PC-9 (cell line): ENCODE data around the gene MYBPC3. TPM values are rescaled to one million over a fixed set of nuclear protein-coding genes. Genes with fewer than 3 reads are reported as not detected.

Experiments used
- BruUV-seq: library from RNA; stranded (reverse); fragments of 400-500 nt; replicated peaks from 2 replicates; lab custom pipeline; 2021; lab: Mats Ljungman, UMichigan
- CTCF ChIA-PET: fragments of 300-600 bp; sonication (Branson Sonifier 250); formaldehyde crosslinking; loops from one replicate; lab custom pipeline; 2022; ENCODE audit warnings: antibody characterized with exemption; lab: Charles Lee
- POLR2A ChIA-PET: fragments of 300-600 bp; sonication (Branson Sonifier 250); formaldehyde crosslinking; loops from one replicate; lab custom pipeline; 2022; ENCODE audit warnings: antibody characterized with exemption; ENCODE audit not compliant: unreplicated experiment; lab: Charles Lee
- DNase-seq, 2 experiments: peaks; one replicate each; pipeline versions ENCODE4 v3.0.0 to v3.0.0-alpha.2; 2015 to 2022; ENCODE audit warnings: mixed read lengths in 1 of 2
- H2AFZ ChIP-seq: fragments of 200-600 bp; sonication (generic); 2 replicates; pipeline ENCODE4 v1.8.1; 2017; ENCODE audit warnings: antibody characterized with exemption
- H3F3A ChIP-seq: fragments of 200-600 bp; sonication (generic); 2 replicates; pipeline ENCODE4 v1.8.1; 2017; ENCODE audit warnings: antibody characterized with exemption, mild to moderate bottlenecking, low read depth; ENCODE audit not compliant: insufficient read depth
- H3K27ac ChIP-seq: fragments of 200-600 bp; sonication (generic); 2 replicates; pipeline ENCODE4 v1.6.1; 2016; ENCODE audit warnings: mixed run types
- H3K27me3 ChIP-seq: fragments of 200-600 bp; sonication (generic); 2 replicates; pipeline ENCODE4 v1.6.1; 2016; ENCODE audit warnings: low read depth, mixed run types; ENCODE audit not compliant: insufficient read depth
- H3K36me3 ChIP-seq: fragments of 200-600 bp; sonication (generic); 2 replicates; pipeline ENCODE4 v1.6.1; 2016; ENCODE audit warnings: low read depth, mixed run types
- H3K4me1 ChIP-seq: fragments of 200-600 bp; sonication (generic); replicated peaks from 2 replicates; pipeline ENCODE4 v1.6.1; 2016; ENCODE audit warnings: mixed run types; ENCODE audit not compliant: insufficient read depth
- H3K4me2 ChIP-seq: fragments of 200-600 bp; sonication (generic); 2 replicates; pipeline ENCODE4 v1.6.1; 2017; ENCODE audit warnings: mixed run types
- H3K4me3 ChIP-seq: fragments of 200-600 bp; sonication (generic); 2 replicates; pipeline ENCODE4 v1.6.1; 2016; ENCODE audit warnings: mixed run types
- H3K79me2 ChIP-seq: fragments of 200-600 bp; sonication (generic); 2 replicates; pipeline ENCODE4 v1.6.1; 2017; ENCODE audit warnings: low read depth, mixed run types
- H3K9me2 ChIP-seq: fragments of 200-600 bp; sonication (generic); 2 replicates; pipeline ENCODE4 v1.8.1; 2017; ENCODE audit warnings: mild to moderate bottlenecking; ENCODE audit not compliant: insufficient read depth
- H3K9me3 ChIP-seq: fragments of 200-600 bp; sonication (generic); 2 replicates; pipeline ENCODE4 v1.8.1; 2016; ENCODE audit warnings: low read depth; ENCODE audit not compliant: insufficient read depth
- H4K20me1 ChIP-seq: fragments of 200-600 bp; sonication (generic); 2 replicates; pipeline ENCODE4 v1.8.1; 2017; ENCODE audit not compliant: insufficient read depth
- CTCF ChIP-seq: fragments of 200-600 bp; sonication (generic); conservative IDR thresholded peaks from 2 replicates; pipeline ENCODE4 v1.6.1; 2017; ENCODE audit warnings: mixed run types, antibody characterized with exemption, mild to moderate bottlenecking, moderate library complexity
- EZH2 ChIP-seq: fragments of 200-600 bp; sonication (generic); IDR thresholded peaks from 2 replicates; pipeline ENCODE4 v1.8.0; 2017; ENCODE audit warnings: antibody characterized with exemption, low read depth
- intact Hi-C: fragments of 100-400 bp; cut with micrococcal nuclease; formaldehyde crosslinking; loops from one replicate; pipeline ENCODE4 v1.10.0; 2022; ENCODE audit not compliant: unreplicated experiment
- total RNA-seq: library from RNA; stranded (reverse); gene quantifications from 2 replicates; pipeline ENCODE4 v1.2.3, GENCODE V29; 2021

MYBPC3 gene
- total RNA-seq, 1 experiment from 2014 or later = not detected

GRCh38 chr11:47395223-47396048 is 42.9 kb upstream of the MYBPC3 start:
- no peaks in the 10 kb centered on the region for H3K27me3 ChIP-seq
- H3K4me2 ChIP-seq = no peak overlapping the region
- H3K27ac ChIP-seq = no peak overlapping the region
- intact Hi-C loops = no loop called here
- no peaks in the 10 kb centered on the region for H3K36me3 ChIP-seq
- DNase-seq = no peak
- no peaks in the 10 kb centered on the region for H3K9me3 ChIP-seq
- BruUV-seq = no TSS peak
- H2AFZ ChIP-seq = no peak overlapping the region
- H3F3A ChIP-seq = peaks cover 1% of the 10 kb centered on the region; the same call in 1 of the 2 replicates
- TF ChIP-seq CTCF (no peak), EZH2 (no peak)
- H3K79me2 ChIP-seq = no peaks in the 10 kb centered on the region
- H4K20me1 ChIP-seq = no peaks in the 10 kb centered on the region
- ChIA-PET CTCF (no interaction called here), POLR2A (no interaction called here)
- no peak overlapping the region for H3K4me3 ChIP-seq
- H3K4me1 ChIP-seq = no peaks in the 10 kb centered on the region
- no peaks in the 10 kb centered on the region for H3K9me2 ChIP-seq

- H3K27ac ChIP-seq = no peak overlapping the region
- CTCF ChIA-PET = no interaction called here
- no peak for DNase-seq
- H3K4me1 ChIP-seq = no peaks in the 10 kb centered on the region
- BruUV-seq = no TSS peak
- POLR2A ChIA-PET = no interaction called here
- no peaks in the 10 kb centered on the region for H3K9me2 ChIP-seq
- H2AFZ ChIP-seq = no peak overlapping the region
- no peak overlapping the region for H3K4me2 ChIP-seq
- no peak overlapping the region for H3K4me3 ChIP-seq
- H4K20me1 ChIP-seq = no peaks in the 10 kb centered on the region
- no peaks in the 10 kb centered on the region for H3K79me2 ChIP-seq
- TF ChIP-seq CTCF = no peak
- TF ChIP-seq EZH2 = no peak
- no peaks in the 10 kb centered on the region for H3K9me3 ChIP-seq
- intact Hi-C loops = no loop called here
- H3K36me3 ChIP-seq = no peaks in the 10 kb centered on the region
- no peaks in the 10 kb centered on the region for H3K27me3 ChIP-seq
- H3F3A ChIP-seq = no peaks in the 10 kb centered on the region
These were observed 42.1 kb upstream of the MYBPC3 start for GRCh38 chr11:47394322-47395222.

GRCh38 chr11:47394050-47394321 is 41.5 kb upstream of the MYBPC3 start:
- H3K9me2 ChIP-seq = no peaks in the 10 kb centered on the region
- H3K4me1 ChIP-seq = no peaks in the 10 kb centered on the region
- TF ChIP-seq EZH2 (no peak), CTCF (no peak)
- CTCF ChIA-PET = no interaction called here
- no peaks in the 10 kb centered on the region for H3K9me3 ChIP-seq
- BruUV-seq = no TSS peak
- intact Hi-C loops = no loop called here
- no peaks in the 10 kb centered on the region for H3K36me3 ChIP-seq
- no peaks in the 10 kb centered on the region for H4K20me1 ChIP-seq
- H3K4me3 ChIP-seq = no peak overlapping the region
- no peak overlapping the region for H3K27ac ChIP-seq
- POLR2A ChIA-PET = no interaction called here
- H3K79me2 ChIP-seq = no peaks in the 10 kb centered on the region
- H3F3A ChIP-seq = no peaks in the 10 kb centered on the region
- DNase-seq = no peak
- H3K4me2 ChIP-seq = no peak overlapping the region
- no peak overlapping the region for H2AFZ ChIP-seq
- no peaks in the 10 kb centered on the region for H3K27me3 ChIP-seq
